DND-41 (cell line): ENCODE results near the gene C4BPA.

Experiments used
- EZH2 ChIP-seq: IDR thresholded peaks from 3 replicates; pipeline ENCODE4 v1.6.1; 2012; ENCODE audit warnings: borderline replicate concordance, low read depth, mild to moderate bottlenecking, moderate library complexity, low read length, inconsistent platforms; ENCODE audit not compliant: severe bottlenecking
- TF ChIP-seq, protein P1 (sequence below): IDR thresholded peaks from 2 replicates; pipeline ENCODE4 v1.5.1; 2012; ENCODE audit warnings: borderline replicate concordance, low read length, moderate library complexity, mild to moderate bottlenecking; ENCODE audit not compliant: poor library complexity, severe bottlenecking; ENCODE audit errors: extremely low read depth

DNA sequence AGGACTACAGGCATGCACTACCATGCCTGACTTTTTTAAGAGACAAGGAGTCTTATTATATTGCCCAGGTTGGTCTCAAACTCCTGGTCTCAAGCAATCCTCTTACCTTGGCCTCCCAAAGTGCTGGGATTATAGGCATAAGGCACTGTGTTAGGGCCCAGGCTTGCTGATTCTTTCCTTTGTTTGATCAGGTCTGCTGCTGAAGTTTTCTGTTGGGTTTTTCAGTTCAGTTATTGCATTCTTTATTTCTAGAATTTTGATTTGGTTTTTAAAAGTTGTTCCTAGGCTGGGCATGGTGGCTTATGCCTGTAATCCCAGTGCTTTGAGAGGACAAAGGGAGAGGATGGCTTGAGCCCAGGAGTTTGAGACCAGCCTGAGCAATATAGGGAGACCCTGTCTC lies 47.9 kb downstream of the C4BPA start:
- TF ChIP-seq, protein P1, sequence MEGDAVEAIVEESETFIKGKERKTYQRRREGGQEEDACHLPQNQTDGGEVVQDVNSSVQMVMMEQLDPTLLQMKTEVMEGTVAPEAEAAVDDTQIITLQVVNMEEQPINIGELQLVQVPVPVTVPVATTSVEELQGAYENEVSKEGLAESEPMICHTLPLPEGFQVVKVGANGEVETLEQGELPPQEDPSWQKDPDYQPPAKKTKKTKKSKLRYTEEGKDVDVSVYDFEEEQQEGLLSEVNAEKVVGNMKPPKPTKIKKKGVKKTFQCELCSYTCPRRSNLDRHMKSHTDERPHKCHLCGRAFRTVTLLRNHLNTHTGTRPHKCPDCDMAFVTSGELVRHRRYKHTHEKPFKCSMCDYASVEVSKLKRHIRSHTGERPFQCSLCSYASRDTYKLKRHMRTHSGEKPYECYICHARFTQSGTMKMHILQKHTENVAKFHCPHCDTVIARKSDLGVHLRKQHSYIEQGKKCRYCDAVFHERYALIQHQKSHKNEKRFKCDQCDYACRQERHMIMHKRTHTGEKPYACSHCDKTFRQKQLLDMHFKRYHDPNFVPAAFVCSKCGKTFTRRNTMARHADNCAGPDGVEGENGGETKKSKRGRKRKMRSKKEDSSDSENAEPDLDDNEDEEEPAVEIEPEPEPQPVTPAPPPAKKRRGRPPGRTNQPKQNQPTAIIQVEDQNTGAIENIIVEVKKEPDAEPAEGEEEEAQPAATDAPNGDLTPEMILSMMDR = no peak
- no peak for TF ChIP-seq EZH2
